HEK293 (cell line): ENCODE results near the gene USHBP1.

ENCODE experiments used
- CTCF ChIP-seq: fragments of 450-650 bp; formaldehyde crosslinking; IDR thresholded peaks from 2 replicates; pipeline ENCODE4 v1.5.1; 2016; ENCODE audit warnings: missing biosample characterization, missing genetic modification characterization
- GLIS2 ChIP-seq: fragments of 450-650 bp; formaldehyde crosslinking; IDR thresholded peaks from 2 replicates; pipeline ENCODE4 v1.5.1; 2016; ENCODE audit warnings: missing biosample characterization, missing genetic modification characterization
- KLF8 ChIP-seq: fragments of 450-650 bp; formaldehyde crosslinking; IDR thresholded peaks from 2 replicates; pipeline ENCODE4 v1.5.1; 2016; ENCODE audit warnings: missing biosample characterization, missing genetic modification characterization
- KLF9 ChIP-seq: fragments of 450-650 bp; formaldehyde crosslinking; IDR thresholded peaks from 2 replicates; pipeline ENCODE4 v1.5.1; 2016; ENCODE audit warnings: missing biosample characterization, missing genetic modification characterization, low read depth
- OSR2 ChIP-seq: fragments of 450-650 bp; formaldehyde crosslinking; IDR thresholded peaks from 2 replicates; pipeline ENCODE4 v1.5.1; 2016; ENCODE audit warnings: missing biosample characterization, missing genetic modification characterization
- PRDM1 ChIP-seq: fragments of 450-650 bp; formaldehyde crosslinking; IDR thresholded peaks from 2 replicates; pipeline ENCODE4; 2016; ENCODE audit warnings: missing biosample characterization, missing genetic modification characterization
- PRDM10 ChIP-seq: fragments of 450-650 bp; formaldehyde crosslinking; IDR thresholded peaks from 2 replicates; pipeline ENCODE4 v1.5.1; 2016; ENCODE audit warnings: missing biosample characterization, missing genetic modification characterization
- SCRT1 ChIP-seq: fragments of 450-650 bp; formaldehyde crosslinking; IDR thresholded peaks from 2 replicates; pipeline ENCODE4 v1.5.1; 2016; ENCODE audit warnings: missing biosample characterization, missing genetic modification characterization, borderline replicate concordance
- SP3 ChIP-seq: fragments of 450-650 bp; formaldehyde crosslinking; IDR thresholded peaks from 2 replicates; pipeline ENCODE4 v1.5.1; 2016; ENCODE audit warnings: missing biosample characterization, missing genetic modification characterization
- SP7 ChIP-seq: fragments of 450-650 bp; formaldehyde crosslinking; IDR thresholded peaks from 2 replicates; pipeline ENCODE4 v1.5.1; 2016; ENCODE audit warnings: missing biosample characterization, missing genetic modification characterization
- TSHZ1 ChIP-seq: fragments of 450-650 bp; formaldehyde crosslinking; IDR thresholded peaks from 2 replicates; pipeline ENCODE4 v1.5.1; 2016; ENCODE audit warnings: missing biosample characterization, missing genetic modification characterization, borderline replicate concordance
- WT1 ChIP-seq: fragments of 450-650 bp; formaldehyde crosslinking; IDR thresholded peaks from 2 replicates; pipeline ENCODE4 v1.5.1; 2016; ENCODE audit warnings: missing biosample characterization, missing genetic modification characterization
- ZBTB26 ChIP-seq: fragments of 450-650 bp; formaldehyde crosslinking; optimal IDR thresholded peaks from 2 replicates; pipeline ENCODE3; 2016; ENCODE audit warnings: missing biosample characterization, mild to moderate bottlenecking, missing genetic modification characterization
- ZBTB49 ChIP-seq: fragments of 450-650 bp; formaldehyde crosslinking; IDR thresholded peaks from 2 replicates; pipeline ENCODE4 v1.5.1; 2016; ENCODE audit warnings: missing biosample characterization, missing genetic modification characterization, low read depth
- ZBTB8A ChIP-seq: fragments of 450-650 bp; formaldehyde crosslinking; IDR thresholded peaks from 2 replicates; pipeline ENCODE4 v1.5.1; 2016; ENCODE audit warnings: missing biosample characterization, missing genetic modification characterization
- ZNF112 ChIP-seq: fragments of 450-650 bp; formaldehyde crosslinking; IDR thresholded peaks from 2 replicates; pipeline ENCODE4 v1.5.0; 2017; ENCODE audit warnings: missing biosample characterization, missing genetic modification characterization
- ZNF121 ChIP-seq: fragments of 450-650 bp; formaldehyde crosslinking; IDR thresholded peaks from 2 replicates; pipeline ENCODE4 v1.5.1; 2016; ENCODE audit warnings: missing biosample characterization, missing genetic modification characterization
- ZNF2 ChIP-seq: fragments of 450-650 bp; formaldehyde crosslinking; IDR thresholded peaks from 2 replicates; pipeline ENCODE4 v1.5.1; 2016; ENCODE audit warnings: missing biosample characterization, missing genetic modification characterization
- ZNF223 ChIP-seq: fragments of 450-650 bp; formaldehyde crosslinking; IDR thresholded peaks from 2 replicates; pipeline ENCODE4 v1.5.1; 2016; ENCODE audit warnings: missing biosample characterization, missing genetic modification characterization
- ZNF341 ChIP-seq: fragments of 450-650 bp; formaldehyde crosslinking; IDR thresholded peaks from 2 replicates; pipeline ENCODE4; 2016; ENCODE audit warnings: low read depth, missing biosample characterization, missing genetic modification characterization
- ZNF426 ChIP-seq: fragments of 450-650 bp; formaldehyde crosslinking; IDR thresholded peaks from 2 replicates; pipeline ENCODE4 v1.5.1; 2017; ENCODE audit warnings: missing biosample characterization, missing genetic modification characterization, mild to moderate bottlenecking, inconsistent platforms, moderate library complexity
- ZNF449 ChIP-seq: fragments of 450-650 bp; formaldehyde crosslinking; IDR thresholded peaks from 2 replicates; pipeline ENCODE4 v1.5.1; 2017; ENCODE audit warnings: missing biosample characterization, mild to moderate bottlenecking, missing genetic modification characterization, moderate library complexity
- ZNF629 ChIP-seq: fragments of 450-650 bp; formaldehyde crosslinking; IDR thresholded peaks from 2 replicates; pipeline ENCODE4 v1.5.1; 2017; ENCODE audit warnings: missing biosample characterization, missing genetic modification characterization
- ZNF707 ChIP-seq: fragments of 450-650 bp; formaldehyde crosslinking; IDR thresholded peaks from 2 replicates; pipeline ENCODE4 v1.5.1; 2016; ENCODE audit warnings: missing biosample characterization, missing genetic modification characterization
- ZNF776 ChIP-seq: fragments of 450-650 bp; formaldehyde crosslinking; IDR thresholded peaks from 2 replicates; pipeline ENCODE4 v1.5.0; 2017; ENCODE audit warnings: missing biosample characterization, missing genetic modification characterization, borderline replicate concordance

The USHBP1 gene

GRCh38 chr19:17226002-17226933 is 38.3 kb downstream of the USHBP1 start, which contains the start of gene OCEL1 (continued):
- no peak for TF ChIP-seq TSHZ1 (tag by site-specific recombination)
- TF ChIP-seq KLF9, result peak; percentile 63
- TF ChIP-seq ZNF426 (tag by site-specific recombination), result no peak
- TF ChIP-seq SP3 (tag by site-specific recombination), result peak; percentile 83
- peak; percentile 48; the same call in 1 of the 2 replicates for TF ChIP-seq ZNF341 (tag by site-specific recombination)
- no peak for TF ChIP-seq ZNF223 (tag by site-specific recombination)
- TF ChIP-seq WT1 (tag by site-specific recombination), result no peak
- no peak for TF ChIP-seq OSR2 (tag by site-specific recombination)
- TF ChIP-seq ZNF707 (tag by site-specific recombination), result no peak
- peak; percentile 30; the same call in 1 of the 2 replicates for TF ChIP-seq ZNF2
- TF ChIP-seq ZNF629 (tag by site-specific recombination), result peak; percentile 95
- no peak; the same call in 1 of the 2 replicates for TF ChIP-seq CTCF (tag by site-specific recombination)
- TF ChIP-seq PRDM1 (tag by site-specific recombination), result 0 out of 2 replicates have a peak, but pooled peaks have one; percentile 37
- no peak for TF ChIP-seq ZNF121
- peak; percentile 30 for TF ChIP-seq ZNF449 (tag by site-specific recombination)
- TF ChIP-seq ZBTB26 (tag by site-specific recombination), result peak; percentile 93
- TF ChIP-seq GLIS2 (tag by site-specific recombination), result peak; percentile 88
- no peak for TF ChIP-seq SCRT1 (tag by site-specific recombination)
- no peak for TF ChIP-seq ZNF776 (tag by site-specific recombination)
- no peak for TF ChIP-seq ZNF112 (tag by site-specific recombination)
- TF ChIP-seq ZBTB8A (tag by site-specific recombination), result peak; percentile 37; the same call in 1 of the 2 replicates
- peak; percentile 75 for TF ChIP-seq SP7 (tag by site-specific recombination)
- TF ChIP-seq KLF8, result peak; percentile 79
- no peak for TF ChIP-seq ZBTB49 (tag by site-specific recombination)
- peak; percentile 88 for TF ChIP-seq PRDM10 (tag by site-specific recombination)
